HL-60 (cell line): ENCODE results near the gene ABHD5.

Source experiments
- DNase-seq, 2 experiments: peaks; one replicate each; pipeline ENCODE4 v3.0.0-alpha.2; 2010 to 2020; ENCODE audit warnings: low read depth in 1 of 2, low spot score in 1 of 2
- H3K27ac ChIP-seq: fragments of 250-450 bp; sonication (Bioruptor Pico); replicated peaks from 2 replicates; pipeline ENCODE4 v1.5.1; 2020; ENCODE audit warnings: mild to moderate bottlenecking, moderate library complexity
- H3K27me3 ChIP-seq: fragments of 250-450 bp; sonication (Bioruptor Pico); 2 replicates; pipeline ENCODE4 v1.5.1; 2021; ENCODE audit warnings: mild to moderate bottlenecking, moderate library complexity; ENCODE audit not compliant: insufficient read depth, poor library complexity, severe bottlenecking
- H3K4me3 ChIP-seq: replicated peaks from 2 replicates; pipeline ENCODE4 v1.5.1; 2011; ENCODE audit warnings: mild to moderate bottlenecking, control low read depth, low read length; ENCODE audit not compliant: insufficient read depth
- GABPA ChIP-seq: IDR thresholded peaks from 2 replicates; pipeline ENCODE4 v1.6.1; 2012; ENCODE audit warnings: low read depth
- POLR2AphosphoS5 ChIP-seq: IDR thresholded peaks from 2 replicates; pipeline ENCODE4 v1.6.1; 2012; ENCODE audit warnings: low read depth
- REST ChIP-seq: IDR thresholded peaks from 2 replicates; pipeline ENCODE4 v1.6.1; 2012; ENCODE audit warnings: low read depth; ENCODE audit not compliant: insufficient replicate concordance
- SPI1 ChIP-seq: IDR thresholded peaks from 2 replicates; pipeline ENCODE4 v1.6.1; 2012; ENCODE audit warnings: low read depth, mild to moderate bottlenecking, borderline replicate concordance
- TF ChIP-seq, protein P1 (sequence below): IDR thresholded peaks from one replicate; pipeline ENCODE4 v1.5.1; 2011; ENCODE audit warnings: low read length, control low read depth, inconsistent platforms; ENCODE audit not compliant: insufficient read depth

The ABHD5 gene

GRCh38 chr3:43647331-43648166 lies 43.2 kb upstream of the ABHD5 start:
- Histone ChIP-seq H3K4me3 (no peak overlapping the region), H3K27ac (no peak overlapping the region), H3K27me3 (no peaks in the 10 kb centered on the region)
- DNase-seq: no peak
- no peak for TF ChIP-seq REST
- no peak for TF ChIP-seq POLR2AphosphoS5
- TF ChIP-seq GABPA: no peak
- TF ChIP-seq, protein P1, sequence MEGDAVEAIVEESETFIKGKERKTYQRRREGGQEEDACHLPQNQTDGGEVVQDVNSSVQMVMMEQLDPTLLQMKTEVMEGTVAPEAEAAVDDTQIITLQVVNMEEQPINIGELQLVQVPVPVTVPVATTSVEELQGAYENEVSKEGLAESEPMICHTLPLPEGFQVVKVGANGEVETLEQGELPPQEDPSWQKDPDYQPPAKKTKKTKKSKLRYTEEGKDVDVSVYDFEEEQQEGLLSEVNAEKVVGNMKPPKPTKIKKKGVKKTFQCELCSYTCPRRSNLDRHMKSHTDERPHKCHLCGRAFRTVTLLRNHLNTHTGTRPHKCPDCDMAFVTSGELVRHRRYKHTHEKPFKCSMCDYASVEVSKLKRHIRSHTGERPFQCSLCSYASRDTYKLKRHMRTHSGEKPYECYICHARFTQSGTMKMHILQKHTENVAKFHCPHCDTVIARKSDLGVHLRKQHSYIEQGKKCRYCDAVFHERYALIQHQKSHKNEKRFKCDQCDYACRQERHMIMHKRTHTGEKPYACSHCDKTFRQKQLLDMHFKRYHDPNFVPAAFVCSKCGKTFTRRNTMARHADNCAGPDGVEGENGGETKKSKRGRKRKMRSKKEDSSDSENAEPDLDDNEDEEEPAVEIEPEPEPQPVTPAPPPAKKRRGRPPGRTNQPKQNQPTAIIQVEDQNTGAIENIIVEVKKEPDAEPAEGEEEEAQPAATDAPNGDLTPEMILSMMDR: no peak
- TF ChIP-seq SPI1: no peak

DNA sequence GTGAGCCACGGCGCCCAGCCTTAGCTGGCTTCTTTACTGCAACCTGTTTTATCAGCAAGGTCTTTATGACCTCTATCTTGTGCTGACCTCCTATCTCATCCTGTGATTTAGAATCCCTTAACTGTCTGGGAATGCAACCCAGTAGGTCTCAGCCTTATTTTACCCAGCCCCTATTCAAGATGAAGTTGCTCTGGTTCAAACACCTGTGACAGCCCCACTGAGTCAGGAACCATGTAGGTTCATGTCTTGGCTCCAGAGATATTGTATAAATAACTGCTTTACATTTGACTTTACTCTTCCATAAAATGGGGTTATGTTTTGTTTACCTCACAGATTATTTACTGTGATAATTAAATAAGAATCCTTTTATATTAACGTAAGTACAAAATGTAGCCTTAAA lies 41.8 kb upstream of the ABHD5 start:
- Histone ChIP-seq H3K27me3 (no peaks in the 10 kb centered on the region), H3K4me3 (no peak overlapping the region), H3K27ac (no peak overlapping the region)
- DNase-seq: no peak
- TF ChIP-seq POLR2AphosphoS5 (no peak), REST (no peak), GABPA (no peak), SPI1 (no peak)
- TF ChIP-seq, protein P1: no peak

GRCh38 chr3:43649365-43649968 lies 41.3 kb upstream of the ABHD5 start:
- TF ChIP-seq SPI1 (no peak), POLR2AphosphoS5 (no peak), GABPA (no peak), REST (no peak)
- TF ChIP-seq, protein P1: no peak

More at GRCh38 chr3:43649365-43649968, 41.3 kb upstream of the ABHD5 start:
- Histone ChIP-seq H3K27me3 (no peaks in the 10 kb centered on the region), H3K4me3 (no peak overlapping the region), H3K27ac (no peak overlapping the region)
- no peak for DNase-seq
